Measurements from ENCODE around the gene CYTH4.

The CYTH4 gene

GRCh38 chr22:37295213-37295886 lies 13.0 kb downstream of the CYTH4 start:
- no peak overlapping the region for H3K27ac ChIP-seq
- TF ChIP-seq CTCF (conservative IDR thresholded peaks at IDR 0.05), result no peak

DNA sequence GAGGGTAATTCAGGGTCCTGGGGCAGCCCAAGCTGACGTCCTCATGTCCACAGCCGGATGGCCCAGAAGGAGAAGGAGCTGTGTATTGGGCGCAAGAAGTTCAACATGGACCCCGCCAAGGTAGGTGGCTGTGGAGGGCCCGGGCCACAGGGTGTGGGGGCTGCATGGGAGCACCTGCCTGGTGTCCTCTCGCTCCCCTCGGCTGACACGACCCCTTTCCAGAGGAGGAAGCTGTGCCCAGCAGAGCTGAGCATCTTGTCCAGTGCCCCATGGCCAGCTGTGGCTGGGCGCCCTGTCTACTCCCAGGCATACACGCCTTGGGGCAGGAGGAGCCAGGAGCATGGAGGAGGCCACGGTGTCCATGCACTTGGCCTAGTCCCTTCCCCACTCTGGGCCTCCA lies 13.6 kb downstream of the CYTH4 start:
- no peak for TF ChIP-seq CTCF (conservative IDR thresholded peaks at IDR 0.05)
- no peak overlapping the region for H3K27ac ChIP-seq

DNA sequence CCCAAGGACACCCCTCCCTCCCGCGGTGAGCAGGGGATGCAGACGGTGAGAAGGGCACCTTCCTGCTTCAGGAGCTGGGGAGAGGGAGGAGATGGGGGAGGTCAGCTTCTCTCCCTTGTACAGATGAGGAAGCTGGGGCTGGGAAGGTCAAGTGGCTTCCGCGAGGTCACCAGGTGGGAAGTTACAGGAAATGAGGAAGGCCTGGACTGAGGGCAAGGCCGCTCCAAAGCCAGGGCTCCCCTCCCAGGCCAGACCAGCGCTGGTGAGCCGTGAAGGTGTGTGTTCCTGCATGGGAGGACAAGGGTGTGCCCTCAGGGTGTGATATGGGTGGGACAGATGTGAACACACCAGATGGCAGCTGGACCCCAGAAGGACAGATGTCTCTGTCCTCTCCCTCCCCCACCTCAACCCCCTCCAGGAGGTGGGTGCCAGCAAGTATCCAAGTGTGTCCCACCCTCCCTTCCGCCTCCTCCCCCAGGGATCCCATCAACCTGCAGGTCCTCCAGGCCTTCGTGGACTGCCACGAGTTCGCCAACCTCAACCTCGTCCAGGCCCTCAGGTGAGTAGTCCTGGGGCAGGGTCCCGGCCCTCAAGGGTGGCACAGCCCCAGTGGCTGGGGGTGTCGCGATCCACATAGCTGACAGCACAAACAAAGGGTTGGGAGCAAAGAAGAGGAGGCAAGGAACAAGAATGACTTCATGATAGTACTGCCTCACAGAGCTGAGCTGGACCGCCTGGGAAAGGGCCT lies 16.6 kb downstream of the CYTH4 start:
- no peak for TF ChIP-seq CTCF (conservative IDR thresholded peaks at IDR 0.05)
- H3K27ac ChIP-seq, result no peak overlapping the region

DNA sequence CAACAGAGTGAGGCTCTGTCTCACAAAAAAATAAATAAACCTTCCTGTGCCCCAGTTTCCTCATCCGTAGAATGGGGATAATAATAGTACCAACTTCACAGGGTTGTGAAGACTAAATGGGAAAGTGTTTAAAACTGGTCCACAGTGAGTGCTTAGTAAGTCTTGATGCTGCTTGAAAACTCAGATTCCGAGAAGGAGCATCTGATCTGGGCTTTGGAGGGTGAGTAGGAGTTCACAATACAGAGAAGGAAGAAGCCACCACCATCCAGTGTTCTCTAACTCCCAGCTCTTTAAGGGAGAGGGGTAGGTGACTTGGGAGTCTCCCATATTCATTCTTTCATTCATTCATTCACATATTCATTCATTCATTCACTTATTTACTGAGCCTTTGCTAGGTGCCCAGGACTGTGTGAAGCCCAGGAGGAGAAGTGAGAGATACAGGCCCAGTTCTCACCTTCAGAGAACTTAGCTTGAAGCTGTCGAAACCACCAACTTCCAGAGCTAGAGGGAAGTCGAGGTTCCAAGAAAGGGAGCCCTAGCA lies 17.7 kb downstream of the CYTH4 start:
- no peak overlapping the region for H3K27ac ChIP-seq
- no peak for TF ChIP-seq CTCF (conservative IDR thresholded peaks at IDR 0.05)

DNA sequence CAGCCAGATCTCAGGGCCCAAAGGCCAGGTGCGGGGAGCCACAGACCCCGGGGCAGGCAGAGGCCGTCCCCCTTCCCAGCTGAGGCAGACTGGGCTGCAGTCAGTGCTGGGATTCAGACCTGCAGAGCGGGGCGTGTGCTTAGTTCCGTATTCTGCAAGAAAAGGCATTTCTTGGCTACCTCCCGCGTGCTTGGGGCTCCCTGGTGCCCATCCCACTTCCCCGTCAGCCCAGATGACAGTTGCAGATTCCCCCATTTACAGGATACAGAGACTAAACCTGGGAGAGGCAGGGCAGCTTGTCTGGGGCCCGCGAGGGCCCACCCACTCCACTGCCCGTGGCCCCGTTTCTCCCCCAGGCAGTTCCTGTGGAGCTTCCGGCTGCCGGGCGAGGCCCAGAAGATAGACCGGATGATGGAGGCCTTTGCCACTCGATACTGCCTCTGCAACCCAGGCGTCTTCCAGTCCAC lies 18.3 kb downstream of the CYTH4 start:
- no peak overlapping the region for H3K27ac ChIP-seq
- TF ChIP-seq CTCF (conservative IDR thresholded peaks at IDR 0.05), result no peak

DNA sequence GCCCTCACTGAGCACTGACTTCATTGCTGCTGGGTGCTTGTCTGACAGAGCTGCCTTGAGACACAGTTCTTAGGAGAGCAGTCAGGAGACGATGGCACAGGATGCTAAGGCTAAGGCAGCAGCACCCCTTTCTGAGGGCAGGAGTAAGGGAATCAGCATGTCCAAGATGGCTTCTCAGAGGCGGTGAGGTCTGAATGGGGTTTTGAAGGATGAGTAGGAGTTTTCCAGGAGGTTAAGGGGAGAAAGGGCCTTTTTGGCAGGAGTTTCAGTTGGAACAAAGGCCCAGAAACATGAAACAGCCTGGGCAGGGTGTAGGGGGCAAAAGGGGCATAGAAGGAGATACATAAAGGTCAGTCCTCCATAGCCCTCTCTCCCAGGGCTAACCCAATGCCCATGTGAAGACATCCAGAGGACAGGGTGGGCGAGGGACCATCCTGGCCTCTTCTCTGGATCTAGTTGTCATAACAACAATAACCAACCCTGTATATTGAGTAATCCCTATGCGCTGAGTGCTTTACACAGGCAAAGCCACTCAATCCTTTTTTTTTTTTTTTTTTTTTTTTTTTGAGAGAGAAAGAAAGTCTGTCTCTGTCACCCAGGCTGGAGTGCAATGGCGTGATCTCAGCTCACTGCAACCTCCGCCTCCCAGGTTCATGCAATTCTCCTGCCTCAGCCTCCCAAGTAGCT lies 19.0 kb downstream of the CYTH4 start:
- no peak for TF ChIP-seq CTCF (conservative IDR thresholded peaks at IDR 0.05)
- H3K27ac ChIP-seq, result no peak overlapping the region
